Adrenal gland (tissue), 5 donors: ENCODE results near the gene RTKN2.

Experiments used
- POLR2A ChIP-seq, 2 donors: fragments of 450-650 bp; IDR thresholded peaks; one replicate each; pipeline ENCODE4 v1.6.1; 2017; ENCODE audit warnings: antibody characterized with exemption in 2 of 2, mild to moderate bottlenecking in 2 of 2, moderate library complexity in 1 of 2
- TF ChIP-seq, protein P1 (sequence below), 6 experiments: fragments of 450-650 bp in 4 of 6; fragments of 200-600 bp in 2 of 6; sonication (generic) in 1 of 6; IDR thresholded peaks; 1 replicate in 5 of 6; 2 replicates in 1 of 6; pipeline versions ENCODE4 v1.5.1 to v1.8.0; 2016 to 2021; ENCODE audit warnings: antibody characterized with exemption in 6 of 6, mild to moderate bottlenecking in 2 of 6, moderate library complexity in 1 of 6
- donor health status: DM: no; HTN: no; CAD: no.

DNA sequence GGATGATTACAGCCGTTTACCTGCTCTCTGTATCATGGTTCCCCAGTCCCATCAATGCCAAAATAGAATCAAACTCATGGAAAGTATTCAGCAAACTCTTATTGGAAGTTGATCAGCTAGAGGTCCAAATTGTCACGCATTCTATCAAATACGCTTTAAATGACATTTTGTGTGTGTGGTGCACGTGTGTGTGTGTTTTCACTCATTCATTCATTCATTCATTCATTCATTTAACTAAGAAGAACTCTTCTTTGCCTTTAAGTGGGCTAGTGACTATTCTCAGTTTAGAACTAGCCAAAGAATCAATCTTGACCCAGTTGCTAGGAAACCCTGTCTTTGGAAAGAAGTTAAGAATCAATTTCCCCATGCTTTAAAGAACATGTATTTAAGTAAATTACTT is 102.8 kb downstream of the RTKN2 start:
- TF ChIP-seq, protein P1, sequence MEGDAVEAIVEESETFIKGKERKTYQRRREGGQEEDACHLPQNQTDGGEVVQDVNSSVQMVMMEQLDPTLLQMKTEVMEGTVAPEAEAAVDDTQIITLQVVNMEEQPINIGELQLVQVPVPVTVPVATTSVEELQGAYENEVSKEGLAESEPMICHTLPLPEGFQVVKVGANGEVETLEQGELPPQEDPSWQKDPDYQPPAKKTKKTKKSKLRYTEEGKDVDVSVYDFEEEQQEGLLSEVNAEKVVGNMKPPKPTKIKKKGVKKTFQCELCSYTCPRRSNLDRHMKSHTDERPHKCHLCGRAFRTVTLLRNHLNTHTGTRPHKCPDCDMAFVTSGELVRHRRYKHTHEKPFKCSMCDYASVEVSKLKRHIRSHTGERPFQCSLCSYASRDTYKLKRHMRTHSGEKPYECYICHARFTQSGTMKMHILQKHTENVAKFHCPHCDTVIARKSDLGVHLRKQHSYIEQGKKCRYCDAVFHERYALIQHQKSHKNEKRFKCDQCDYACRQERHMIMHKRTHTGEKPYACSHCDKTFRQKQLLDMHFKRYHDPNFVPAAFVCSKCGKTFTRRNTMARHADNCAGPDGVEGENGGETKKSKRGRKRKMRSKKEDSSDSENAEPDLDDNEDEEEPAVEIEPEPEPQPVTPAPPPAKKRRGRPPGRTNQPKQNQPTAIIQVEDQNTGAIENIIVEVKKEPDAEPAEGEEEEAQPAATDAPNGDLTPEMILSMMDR (IDR thresholded peaks at IDR 0.05) = no peak
- TF ChIP-seq POLR2A (IDR thresholded peaks at IDR 0.05) = no peak
